ENCODE measurements around the gene MC1R.

- TF ChIP-seq CEBPB (IDR thresholded peaks at IDR 0.05; ENCODE audit: low read depth) (no peak), POLR2A (IDR thresholded peaks at IDR 0.05; ENCODE audit: borderline replicate concordance, extremely low read depth, insufficient read depth, insufficient read length) (no peak), TCF7L2 (IDR thresholded peaks at IDR 0.05; ENCODE audit: borderline replicate concordance, extremely low read depth, insufficient read depth, insufficient read length) (no peak), CTCF (IDR thresholded peaks at IDR 0.05 in 2 of 3, conservative IDR thresholded peaks at IDR 0.05 in 1 of 3; ENCODE audit: borderline replicate concordance in 1 of 3, insufficient read depth in 1 of 3, low read depth in 2 of 3, low read length in 2 of 3) (no peak), ZBTB33 (IDR thresholded peaks at IDR 0.05; ENCODE audit: extremely low read depth, insufficient replicate concordance, low read length) (no peak), ATF3 (IDR thresholded peaks at IDR 0.05) (no peak), EGR1 (IDR thresholded peaks at IDR 0.05; ENCODE audit: low read depth) (no peak), EZH2 (IDR thresholded peaks at IDR 0.05) (no peak), SIN3A (IDR thresholded peaks at IDR 0.05; ENCODE audit: low read depth) (no peak), RAD21 (IDR thresholded peaks at IDR 0.05; ENCODE audit: low read depth) (no peak), JUND (IDR thresholded peaks at IDR 0.05) (no peak)
Observed at GRCh38 chr16:89893642-89894548, 24.8 kb upstream of the MC1R start.
